ENCODE results near the gene KCNG2. TPM values are rescaled to one million over a fixed set of nuclear protein-coding genes. Genes with fewer than 3 reads are reported as not detected.

KCNG2 gene
- total and polyA plus RNA-seq, 9 of the 15 experiments (the other 6 are each of a cell fraction or from before 2014, with no cell fraction given) = not detected

- WGBS (ENCODE audit: insufficient coverage, low coverage, missing lambda C conversion rate) = 81% methylated on average over 4 of the region's 6 CpGs
- no TSS peak for BruUV-seq (replicated peaks)
- H3K79me2 ChIP-seq (ENCODE audit: control insufficient read depth, insufficient read depth, low read length) = no peaks in the 10 kb centered on the region
Observed at GRCh38 chr18:79935925-79936324, 138.2 kb downstream of the KCNG2 start.

More at GRCh38 chr18:79935925-79936324, 138.2 kb downstream of the KCNG2 start:
- H3K27ac ChIP-seq (ENCODE audit: extremely low read depth, low read depth, low read length) = no peak overlapping the region
- FAIRE-seq (no peak), ATAC-seq (no peak), DNase-seq (ENCODE audit: extremely low read depth in 1 of 4, low spot score in 3 of 4) (no peak)
- TF ChIP-seq KLF1 (tag; IDR thresholded peaks at IDR 0.05) = no peak
- no peak for TF ChIP-seq ZKSCAN8 (CRISPR knock-in tag; IDR thresholded peaks at IDR 0.05)
- TF ChIP-seq ZNF780A (CRISPR knock-in tag; IDR thresholded peaks at IDR 0.05) = no peak
- TF ChIP-seq RUNX1 (IDR thresholded peaks at IDR 0.05; ENCODE audit: low read depth) = no peak
- TF ChIP-seq CCAR2 (IDR thresholded peaks at IDR 0.05; ENCODE audit: low read depth, low read length) = no peak
- TF ChIP-seq NCOA6 (IDR thresholded peaks at IDR 0.05) = no peak
- TF ChIP-seq ZNF717 (CRISPR knock-in tag; IDR thresholded peaks at IDR 0.05) = no peak
- TF ChIP-seq ZNF830 (CRISPR knock-in tag; IDR thresholded peaks at IDR 0.05) = no peak
- no peak for TF ChIP-seq WHSC1 (IDR thresholded peaks at IDR 0.05; ENCODE audit: low read length)
- TF ChIP-seq CEBPG (CRISPR knock-in tag; IDR thresholded peaks at IDR 0.05) = no peak
- no peak for TF ChIP-seq CEBPG (tag; conservative IDR thresholded peaks at IDR 0.05 in 1 of 2, IDR thresholded peaks at IDR 0.05 in 1 of 2)
- no peak for TF ChIP-seq ARID3B (CRISPR knock-in tag; IDR thresholded peaks at IDR 0.05; ENCODE audit: borderline replicate concordance)
- TF ChIP-seq SRSF9 (IDR thresholded peaks at IDR 0.05; ENCODE audit: borderline replicate concordance, low read depth, low read length) = no peak
- intact Hi-C loops (cut with micrococcal nuclease) = no loop called here
- peaks cover 3% of the 10 kb centered on the region; the same call in 1 of the 2 replicates for H3K9me3 ChIP-seq (replicated peaks; ENCODE audit: control insufficient read depth, insufficient read depth, low read depth, low read length)
- in situ Hi-C loops (cut with MboI) = no loop called here
- CTCF ChIA-PET (ENCODE audit: low intra/inter-chr PET ratio) = no interaction called here
- no peak overlapping the region for H3K4me2 ChIP-seq (ENCODE audit: insufficient read depth, low read length)
- H2AFZ ChIP-seq (ENCODE audit: low read depth, low read length) = no peak overlapping the region
- peaks cover 0 to 3% of the 10 kb centered on the region in 2 experiments; a peak in 2 of 5 replicates for H3K4me1 ChIP-seq (replicated peaks in 1 of 2; ENCODE audit: control insufficient read depth in 2 of 2, insufficient read depth in 2 of 2, low read length in 2 of 2)
- no peak overlapping the region for H3K9ac ChIP-seq (ENCODE audit: insufficient read depth in 1 of 2, low read depth in 2 of 2, low read length in 2 of 2)
- POLR2A ChIA-PET = interaction anchor here (1.1 kb wide), 1 partner anchor 12 kb away, joined by 3 read pairs; no protein-coding TSS in a partner anchor
- H3K36me3 ChIP-seq (ENCODE audit: control insufficient read depth, insufficient read depth, low read length) = peaks cover 3% of the 10 kb centered on the region; the same call in 1 of the 3 replicates
- no peaks in the 10 kb centered on the region for H3K9me1 ChIP-seq (ENCODE audit: control insufficient read depth, insufficient read depth, low read length)
- H4K20me1 ChIP-seq (replicated peaks; ENCODE audit: control insufficient read depth, insufficient read depth, low read length) = no peaks in the 10 kb centered on the region
- H3K4me3 ChIP-seq = no peak overlapping the region
- H3K27me3 ChIP-seq (ENCODE audit: control insufficient read depth in 2 of 2, insufficient read depth in 2 of 2, low read length in 2 of 2) = no peaks in the 10 kb centered on the region

Measured in K562 (cell line).